Large intestine (tissue), 3 donors: ENCODE data around the gene TBRG4. TPM values are rescaled to one million over a fixed set of nuclear protein-coding genes. Genes with fewer than 3 reads are reported as not detected.

Experiments used
- DNase-seq, 2 donors: peaks; one replicate each; pipeline versions ENCODE4 v3.0.0 to v3.0.0-alpha.2; 2013
- H3K27ac ChIP-seq: one replicate; pipeline ENCODE4 v1.5.1; 2013; ENCODE audit warnings: low read length
- H3K27me3 ChIP-seq: 2 replicates; pipeline ENCODE4 v1.6.1; 2013; ENCODE audit warnings: low read length; ENCODE audit not compliant: control insufficient read depth, insufficient read depth
- H3K36me3 ChIP-seq: 2 replicates; pipeline ENCODE4 v1.6.1; 2013; ENCODE audit warnings: low read length; ENCODE audit not compliant: control insufficient read depth, insufficient read depth
- H3K4me1 ChIP-seq: one replicate; pipeline ENCODE4 v1.6.1; 2013; ENCODE audit warnings: low read length; ENCODE audit not compliant: control insufficient read depth, insufficient read depth
- H3K4me3 ChIP-seq: one replicate; pipeline ENCODE4 v1.5.1; 2013; ENCODE audit warnings: low read length
- H3K9me3 ChIP-seq: one replicate; pipeline ENCODE4 v1.6.1; 2013; ENCODE audit warnings: mild to moderate bottlenecking, low read depth, low read length, moderate library complexity; ENCODE audit not compliant: control insufficient read depth
- WGBS: methylation state at CpG from one replicate; pipeline ENCODE4 v1.1.5; 2013; ENCODE audit warnings: low lambda C conversion rate; ENCODE audit not compliant: insufficient coverage; 5-methylcytosine and 5-hydroxymethylcytosine counted together
- polyA plus RNA-seq: library from polyadenylated mRNA; unstranded; fragments of 120-200 nt; gene quantifications from one replicate; pipeline ENCODE4 v1.2.1, GENCODE V29; 2013

The TBRG4 gene
- polyA plus RNA-seq, 1 donor = 67.4 TPM

DNA sequence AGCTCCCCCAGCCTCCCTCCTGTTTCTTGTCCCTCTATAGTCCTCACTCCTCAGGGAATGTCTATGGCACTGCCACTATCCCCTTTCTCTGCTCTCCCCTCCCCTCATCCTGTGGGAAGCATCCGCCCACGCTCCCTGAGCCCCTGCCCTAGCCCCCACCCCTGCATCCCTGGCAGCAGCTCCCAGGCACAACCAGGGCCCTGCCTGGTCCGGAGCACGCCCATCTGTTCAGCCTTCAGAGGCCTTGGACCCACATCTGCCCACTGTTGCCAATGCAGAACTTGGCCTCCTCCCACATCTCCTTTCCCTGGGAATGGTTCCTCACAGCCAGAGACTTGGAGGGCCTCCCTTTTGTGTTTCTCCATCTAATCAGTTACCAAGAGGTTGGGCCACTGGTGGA is 20.4 kb upstream of the TBRG4 start:
- Histone ChIP-seq H3K27me3 (no peaks in the 10 kb centered on the region), H3K4me3 (no peak overlapping the region), H3K4me1 (peaks cover 7% of the 10 kb centered on the region), H3K36me3 (no peaks in the 10 kb centered on the region), H3K9me3 (no peaks in the 10 kb centered on the region), H3K27ac (no peak overlapping the region)
- DNase-seq = no peak
- no CpG with 5 or more reads among the region's 4 CpGs for WGBS

DNA sequence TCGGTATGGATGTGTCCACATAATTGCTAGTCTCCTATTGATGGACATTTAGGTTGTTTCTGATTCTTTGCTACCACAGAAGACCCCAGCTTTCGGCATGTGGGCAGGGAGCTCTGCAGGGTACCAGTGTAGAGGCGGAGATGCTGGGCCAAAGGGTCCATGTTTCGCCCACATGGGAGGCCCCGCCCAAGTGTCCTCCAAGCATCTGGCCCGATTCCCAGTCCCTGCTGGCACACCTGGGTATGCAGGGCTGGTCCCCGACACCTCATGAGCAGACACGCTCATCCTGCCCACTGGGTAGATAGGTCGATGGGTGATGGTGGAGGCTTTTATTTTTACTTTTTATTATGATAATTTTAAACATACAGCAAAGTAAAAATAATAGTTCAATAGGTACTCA is 19.4 kb upstream of the TBRG4 start:
- Histone ChIP-seq H3K4me1 (no peaks in the 10 kb centered on the region), H3K27ac (no peak overlapping the region), H3K36me3 (no peaks in the 10 kb centered on the region), H3K27me3 (no peaks in the 10 kb centered on the region), H3K4me3 (no peak overlapping the region), H3K9me3 (no peaks in the 10 kb centered on the region)
- no CpG with 5 or more reads among the region's 9 CpGs for WGBS
- no peak for DNase-seq

DNA sequence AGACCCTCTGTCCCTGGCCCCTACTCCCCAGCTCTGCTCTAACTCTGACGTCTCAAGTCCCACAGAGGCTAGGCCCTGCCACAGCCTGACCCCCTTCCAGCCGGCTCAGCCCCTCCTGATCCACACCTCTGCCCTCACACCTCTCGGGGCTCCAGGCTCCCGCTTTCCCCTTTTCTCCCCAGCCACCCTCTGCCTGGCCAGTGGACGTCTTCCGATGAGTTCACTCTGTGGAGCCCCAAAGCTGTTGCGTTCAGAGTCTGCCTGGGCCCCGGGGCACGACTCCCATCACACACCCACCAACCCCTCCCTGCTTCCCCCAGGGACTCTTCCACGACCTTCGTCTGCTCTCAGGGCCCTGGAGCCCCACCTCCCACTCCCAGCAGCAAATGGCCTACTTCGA is 18.4 kb upstream of the TBRG4 start:
- no peak overlapping the region for H3K4me3 ChIP-seq
- no CpG with 5 or more reads among the region's 12 CpGs for WGBS
- no peaks in the 10 kb centered on the region for H3K9me3 ChIP-seq
- no peak overlapping the region for H3K27ac ChIP-seq
- no peaks in the 10 kb centered on the region for H3K4me1 ChIP-seq
- H3K36me3 ChIP-seq = no peaks in the 10 kb centered on the region
- no peak for DNase-seq
- no peaks in the 10 kb centered on the region for H3K27me3 ChIP-seq

- no peaks in the 10 kb centered on the region for H3K9me3 ChIP-seq
- no peaks in the 10 kb centered on the region for H3K4me1 ChIP-seq
- no peaks in the 10 kb centered on the region for H3K36me3 ChIP-seq
- H3K27me3 ChIP-seq = no peaks in the 10 kb centered on the region
- no CpG with 5 or more reads among the region's 15 CpGs for WGBS
- no peak overlapping the region for H3K4me3 ChIP-seq
- H3K27ac ChIP-seq = no peak overlapping the region
- DNase-seq = no peak
Observed at GRCh38 chr7:45129181-45129800, 17.8 kb upstream of the TBRG4 start.

GRCh38 chr7:45126920-45127319 is 15.4 kb upstream of the TBRG4 start:
- Histone ChIP-seq H3K9me3 (no peaks in the 10 kb centered on the region), H3K27me3 (no peaks in the 10 kb centered on the region), H3K4me3 (no peak overlapping the region), H3K36me3 (no peaks in the 10 kb centered on the region), H3K27ac (no peak overlapping the region), H3K4me1 (no peaks in the 10 kb centered on the region)
- DNase-seq = no peak
- no CpG with 5 or more reads among the region's 6 CpGs for WGBS

- Histone ChIP-seq H3K4me3 (no peak overlapping the region), H3K4me1 (no peaks in the 10 kb centered on the region), H3K27me3 (no peaks in the 10 kb centered on the region), H3K36me3 (no peaks in the 10 kb centered on the region), H3K27ac (no peak overlapping the region), H3K9me3 (no peaks in the 10 kb centered on the region)
- DNase-seq = no peak
- WGBS = 60% methylated on average over 1 of the region's 6 CpGs
Observed at GRCh38 chr7:45126201-45126600, 14.7 kb upstream of the TBRG4 start.

GRCh38 chr7:45125193-45125904 is 13.9 kb upstream of the TBRG4 start:
- H3K27ac ChIP-seq = no peak overlapping the region
- no peaks in the 10 kb centered on the region for H3K4me1 ChIP-seq
- WGBS = no CpG with 5 or more reads among the region's 11 CpGs
- no peak overlapping the region for H3K4me3 ChIP-seq
- H3K9me3 ChIP-seq = no peaks in the 10 kb centered on the region
- no peak for DNase-seq
- H3K36me3 ChIP-seq = no peaks in the 10 kb centered on the region
- H3K27me3 ChIP-seq = no peaks in the 10 kb centered on the region

- no peaks in the 10 kb centered on the region for H3K9me3 ChIP-seq
- H3K27me3 ChIP-seq = no peaks in the 10 kb centered on the region
- no peaks in the 10 kb centered on the region for H3K4me1 ChIP-seq
- WGBS = no CpG with 5 or more reads among the region's 12 CpGs
- H3K36me3 ChIP-seq = no peaks in the 10 kb centered on the region
- DNase-seq = no peak
- H3K27ac ChIP-seq = no peak overlapping the region
- H3K4me3 ChIP-seq = no peak overlapping the region
Observed at GRCh38 chr7:45123913-45124710, 12.6 kb upstream of the TBRG4 start.

DNA sequence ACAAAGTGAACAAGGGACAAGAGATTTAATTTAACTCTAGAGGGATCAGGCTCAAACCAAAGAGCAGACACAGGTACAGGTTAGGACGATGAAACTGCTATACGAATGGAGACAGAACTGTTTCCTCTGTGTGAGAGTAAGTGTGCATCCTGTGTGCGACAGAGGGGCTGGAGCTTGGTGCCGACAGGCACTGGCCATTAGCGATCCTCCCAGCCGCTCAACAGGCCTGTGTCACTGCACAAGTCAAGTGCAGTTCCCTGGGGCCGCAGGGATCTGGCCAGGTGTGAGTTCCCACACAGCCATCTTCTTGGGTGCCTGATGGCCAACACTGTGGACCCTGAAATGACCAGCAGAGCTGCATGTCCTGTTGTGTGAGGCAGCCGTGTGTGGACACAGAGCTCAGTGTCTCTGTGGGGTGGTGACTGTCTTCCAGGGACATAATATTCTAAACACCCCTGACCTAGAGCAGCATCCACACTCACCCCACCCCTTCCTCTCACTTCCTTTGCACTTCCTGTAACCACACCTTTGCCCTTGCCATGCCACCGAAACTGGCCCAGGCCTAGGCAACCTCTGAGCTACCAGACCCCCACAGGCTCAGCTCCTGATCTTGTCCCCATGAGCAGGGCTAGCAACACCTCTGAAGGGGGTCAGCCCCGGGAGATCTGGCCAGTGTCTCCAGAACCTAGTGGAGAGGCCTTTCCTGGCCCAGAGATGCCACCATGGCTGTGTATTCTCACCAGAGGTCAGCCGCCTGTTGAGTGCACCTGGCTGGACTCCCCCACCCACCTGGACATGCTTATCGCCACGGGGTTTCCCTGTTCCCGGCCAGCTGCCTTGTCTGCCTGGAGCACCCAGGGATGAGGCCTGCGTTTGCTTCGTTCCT is 11.7 kb upstream of the TBRG4 start:
- Histone ChIP-seq H3K27me3 (no peaks in the 10 kb centered on the region), H3K4me1 (no peaks in the 10 kb centered on the region), H3K36me3 (no peaks in the 10 kb centered on the region), H3K9me3 (no peaks in the 10 kb centered on the region), H3K27ac (no peak overlapping the region), H3K4me3 (no peak overlapping the region)
- no peak for DNase-seq
- WGBS = no CpG with 5 or more reads among the region's 16 CpGs

DNA sequence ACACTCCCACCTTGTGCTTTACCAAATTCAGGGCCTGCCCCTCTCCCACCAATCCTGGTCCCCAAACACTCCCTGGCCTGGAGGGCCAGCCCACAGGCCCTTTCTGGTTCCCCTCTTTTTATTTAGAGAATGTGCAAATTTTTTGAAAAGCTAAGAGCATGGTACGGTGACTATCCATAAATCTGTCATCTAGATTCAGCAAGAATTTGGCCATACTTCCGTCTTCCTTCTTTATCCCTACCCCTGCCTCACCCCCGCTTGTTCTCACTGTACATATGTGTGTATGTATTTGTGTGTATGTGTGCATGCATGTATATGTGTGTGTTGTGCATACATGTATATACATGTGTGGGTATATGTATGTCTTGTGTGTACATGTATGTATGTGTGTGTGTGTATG is 8.1 kb upstream of the TBRG4 start:
- H3K4me1 ChIP-seq = peaks cover 2% of the 10 kb centered on the region
- WGBS = no CpG with 5 or more reads among the region's 3 CpGs
- H3K27ac ChIP-seq = no peak overlapping the region
- no peaks in the 10 kb centered on the region for H3K27me3 ChIP-seq
- no peaks in the 10 kb centered on the region for H3K9me3 ChIP-seq
- H3K36me3 ChIP-seq = no peaks in the 10 kb centered on the region
- no peak for DNase-seq
- no peak overlapping the region for H3K4me3 ChIP-seq
